Thoracic aorta (tissue), 2 donors: Measurements from ENCODE around the gene CHMP4B. TPM values are rescaled to one million over a fixed set of nuclear protein-coding genes. Genes with fewer than 3 reads are reported as not detected.

Experiments
- ATAC-seq: fragments of 150-250 bp; one replicate; pipeline ENCODE4 v1.8.0; 2017; ENCODE audit warnings: low read depth; ENCODE audit not compliant: insufficient number of reproducible peaks, low FRiP score
- DNase-seq: peaks from one replicate; pipeline ENCODE4 v3.0.0-alpha.2; 2020; ENCODE audit warnings: low spot score
- H3K27ac ChIP-seq, 2 donors: fragments of 200-600 bp; sonication (generic); 1 replicate in 1 of 2; 2 replicates in 1 of 2; pipeline ENCODE4 v1.5.1; 2016; ENCODE audit warnings: mild to moderate bottlenecking in 2 of 2, moderate library complexity in 2 of 2
- H3K27me3 ChIP-seq: fragments of 200-600 bp; sonication (generic); replicated peaks from 2 replicates; pipeline ENCODE4 v1.6.0; 2016; ENCODE audit warnings: mild to moderate bottlenecking; ENCODE audit not compliant: insufficient read depth
- H3K36me3 ChIP-seq: fragments of 200-600 bp; sonication (generic); one replicate; pipeline ENCODE4 v1.5.1; 2016
- H3K4me1 ChIP-seq, 2 donors: fragments of 200-600 bp; sonication (generic); 1 replicate in 1 of 2; 2 replicates in 1 of 2; pipeline versions ENCODE4 v1.5.1 to v1.6.0; 2016; ENCODE audit warnings: low read depth in 2 of 2, mild to moderate bottlenecking in 1 of 2; ENCODE audit not compliant: control insufficient read depth in 1 of 2
- H3K4me3 ChIP-seq: fragments of 200-600 bp; sonication (generic); 2 replicates; pipeline ENCODE4 v1.5.1; 2016; ENCODE audit warnings: mild to moderate bottlenecking
- H3K9me3 ChIP-seq: fragments of 200-600 bp; sonication (generic); 2 replicates; pipeline ENCODE4 v1.5.1; 2016
- CTCF ChIP-seq: fragments of 200-600 bp; sonication (generic); IDR thresholded peaks from one replicate; pipeline ENCODE4 v1.5.1; 2019; ENCODE audit warnings: antibody characterized with exemption
- total RNA-seq, 2 donors: library from RNA; depleted of rRNA; stranded (reverse); fragments of >200 nt; gene quantifications; one replicate each; pipeline versions ENCODE4 v1.1.0 to v1.2.3, GENCODE V29; 2016

Gene CHMP4B
- total RNA-seq, 2 donors from 2014 or later: 69.5 to 104 TPM

- Histone ChIP-seq H3K27ac (no peak overlapping the region), H3K4me3 (no peak overlapping the region), H3K27me3 (no peaks in the 10 kb centered on the region), H3K4me1 (peaks cover 0 to 8% of the 10 kb centered on the region in 2 donors), H3K9me3 (no peaks in the 10 kb centered on the region), H3K36me3 (no peaks in the 10 kb centered on the region)
- no peak for ATAC-seq
- DNase-seq: peak; percentile 20
- TF ChIP-seq CTCF: no peak
Observed at GRCh38 chr20:33789109-33789857, 21.9 kb upstream of the CHMP4B start.

GRCh38 chr20:33789858-33790182 is 21.3 kb upstream of the CHMP4B start:
- no peak for TF ChIP-seq CTCF
- H3K9me3 ChIP-seq: no peaks in the 10 kb centered on the region
- peaks cover 0 to 8% of the 10 kb centered on the region in 2 donors for H3K4me1 ChIP-seq
- H3K4me3 ChIP-seq: no peak overlapping the region
- no peak overlapping the region for H3K27ac ChIP-seq
- H3K36me3 ChIP-seq: no peaks in the 10 kb centered on the region
- no peaks in the 10 kb centered on the region for H3K27me3 ChIP-seq
- DNase-seq: no peak
- ATAC-seq: no peak

- H3K36me3 ChIP-seq: no peaks in the 10 kb centered on the region
- ATAC-seq (no peak), DNase-seq (no peak)
- H3K9me3 ChIP-seq: no peaks in the 10 kb centered on the region
- no peak overlapping the region for H3K4me3 ChIP-seq
- no peak overlapping the region for H3K27ac ChIP-seq
- H3K27me3 ChIP-seq: no peaks in the 10 kb centered on the region
- H3K4me1 ChIP-seq: peaks cover 0 to 8% of the 10 kb centered on the region in 2 donors
- TF ChIP-seq CTCF: no peak
Observed at GRCh38 chr20:33790566-33790965, 20.6 kb upstream of the CHMP4B start.

- H3K27me3 ChIP-seq: no peaks in the 10 kb centered on the region
- H3K9me3 ChIP-seq: no peaks in the 10 kb centered on the region
- no peaks in the 10 kb centered on the region for H3K36me3 ChIP-seq
- no peak overlapping the region for H3K27ac ChIP-seq
- DNase-seq: no peak
- no peak overlapping the region for H3K4me3 ChIP-seq
- TF ChIP-seq CTCF: no peak
- peaks cover 0 to 8% of the 10 kb centered on the region in 2 donors for H3K4me1 ChIP-seq
- ATAC-seq: no peak
Observed at GRCh38 chr20:33791021-33791420, 20.1 kb upstream of the CHMP4B start.

- Histone ChIP-seq H3K4me3 (no peak overlapping the region), H3K36me3 (no peaks in the 10 kb centered on the region), H3K9me3 (no peaks in the 10 kb centered on the region), H3K4me1 (peaks cover 0 to 8% of the 10 kb centered on the region in 2 donors), H3K27me3 (no peaks in the 10 kb centered on the region), H3K27ac (no peak overlapping the region)
- DNase-seq (no peak), ATAC-seq (no peak)
- TF ChIP-seq CTCF: no peak
Observed at GRCh38 chr20:33791540-33791939, 19.6 kb upstream of the CHMP4B start.
